ENCODE results near the gene PRKAG2.

DNA sequence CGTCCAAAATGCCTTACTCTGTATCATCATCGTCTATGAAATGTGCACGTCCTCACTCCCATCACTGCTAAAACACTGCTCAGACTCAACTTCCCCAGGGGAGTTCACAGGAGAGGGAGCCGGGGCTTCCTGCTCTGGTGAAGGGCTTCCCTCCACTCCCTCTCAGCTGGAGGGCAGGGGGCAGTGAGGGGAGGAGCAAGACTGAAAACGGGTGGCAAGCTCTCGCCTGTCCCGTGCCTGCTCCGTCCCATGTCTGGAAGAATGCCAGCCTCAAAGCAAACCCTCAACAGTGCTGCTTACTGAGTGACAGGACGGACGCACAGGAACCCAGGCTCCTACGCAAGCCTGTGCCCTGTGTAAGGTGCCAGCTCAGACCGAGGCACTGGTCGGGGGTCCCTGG lies 25.1 kb downstream of the PRKAG2 start:
- TF ChIP-seq, protein P1, sequence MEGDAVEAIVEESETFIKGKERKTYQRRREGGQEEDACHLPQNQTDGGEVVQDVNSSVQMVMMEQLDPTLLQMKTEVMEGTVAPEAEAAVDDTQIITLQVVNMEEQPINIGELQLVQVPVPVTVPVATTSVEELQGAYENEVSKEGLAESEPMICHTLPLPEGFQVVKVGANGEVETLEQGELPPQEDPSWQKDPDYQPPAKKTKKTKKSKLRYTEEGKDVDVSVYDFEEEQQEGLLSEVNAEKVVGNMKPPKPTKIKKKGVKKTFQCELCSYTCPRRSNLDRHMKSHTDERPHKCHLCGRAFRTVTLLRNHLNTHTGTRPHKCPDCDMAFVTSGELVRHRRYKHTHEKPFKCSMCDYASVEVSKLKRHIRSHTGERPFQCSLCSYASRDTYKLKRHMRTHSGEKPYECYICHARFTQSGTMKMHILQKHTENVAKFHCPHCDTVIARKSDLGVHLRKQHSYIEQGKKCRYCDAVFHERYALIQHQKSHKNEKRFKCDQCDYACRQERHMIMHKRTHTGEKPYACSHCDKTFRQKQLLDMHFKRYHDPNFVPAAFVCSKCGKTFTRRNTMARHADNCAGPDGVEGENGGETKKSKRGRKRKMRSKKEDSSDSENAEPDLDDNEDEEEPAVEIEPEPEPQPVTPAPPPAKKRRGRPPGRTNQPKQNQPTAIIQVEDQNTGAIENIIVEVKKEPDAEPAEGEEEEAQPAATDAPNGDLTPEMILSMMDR (IDR thresholded peaks at IDR 0.05; ENCODE audit: control extremely low read depth in 1 of 3, insufficient read depth in 1 of 3, low read depth in 1 of 3, low read length in 3 of 3): no peak
- TF ChIP-seq SIN3A (conservative IDR thresholded peaks at IDR 0.05 in 1 of 2, IDR thresholded peaks at IDR 0.05 in 1 of 2; ENCODE audit: low read depth in 1 of 2, low read length in 2 of 2): no peak
- no peak for TF ChIP-seq CEBPB (IDR thresholded peaks at IDR 0.05; ENCODE audit: low read depth, low read length)
- TF ChIP-seq CHD2 (IDR thresholded peaks at IDR 0.05; ENCODE audit: low read length): no peak
- TF ChIP-seq SRF (IDR thresholded peaks at IDR 0.05; ENCODE audit: low read depth, low read length): no peak

Data from H1 (cell line).